K562 (cell line): ENCODE results near the gene VSTM1. TPM values are rescaled to one million over a fixed set of nuclear protein-coding genes. Genes with fewer than 3 reads are reported as not detected.

Source experiments
- ATAC-seq: fragments of 200-7000 bp; cut with Tn5 transposase; 3 replicates; pipeline ENCODE4 v1.9.1; 2020; ENCODE audit warnings: moderate library complexity
- BruUV-seq: library from RNA; stranded (reverse); fragments of 400-500 nt; replicated peaks from 2 replicates; lab custom pipeline; 2021; lab: Mats Ljungman, UMichigan
- CTCF ChIA-PET: fragments of 300-600 bp; formaldehyde crosslinking; extraction: SDS; loops from one replicate; lab custom pipeline; 2021; ENCODE audit warnings: low intra/inter-chr PET ratio; lab: Yijun Ruan, JAX
- POLR2A ChIA-PET: fragments of 300-600, 350-650 bp; sonication (Branson Sonifier 250); formaldehyde crosslinking; extraction: SDS; loops from one replicate; lab custom pipeline; 2021; ENCODE audit warnings: antibody characterized with exemption, inconsistent platforms; lab: Yijun Ruan, JAX
- DNase-seq, 4 experiments: peaks; one replicate each; pipeline versions ENCODE4 v3.0.0 to v3.0.0-alpha.2; 2011 to 2018; ENCODE audit warnings: low spot score in 3 of 4, mixed read lengths in 3 of 4; ENCODE audit errors: extremely low read depth in 1 of 4
- FAIRE-seq: peaks from 2 replicates; lab custom pipeline; 2011; peaks lifted over from hg19 to GRCh38; lab: Jason Lieb, UNC
- H2AFZ ChIP-seq: 2 replicates; pipeline ENCODE4 v1.6.0; 2011; ENCODE audit warnings: low read depth, low read length, control low read depth, inconsistent platforms
- H3K27ac ChIP-seq: fragments of 200-600 bp; 3 replicates; pipeline ENCODE4 v1.8.0; 2011; ENCODE audit warnings: low read depth, mild to moderate bottlenecking, control low read depth, inconsistent platforms, low read length, moderate library complexity, mixed read lengths; ENCODE audit errors: extremely low read depth
- H3K27me3 ChIP-seq, 2 experiments: fragments of 300-600 bp in 1 of 2; 2 replicates in 1 of 2; 3 replicates in 1 of 2; pipeline versions ENCODE4 v1.6.0 to v1.8.0; 2011; ENCODE audit warnings: inconsistent platforms in 2 of 2, low read length in 2 of 2, mild to moderate bottlenecking in 1 of 2, mixed read lengths in 1 of 2, moderate library complexity in 1 of 2; ENCODE audit not compliant: control insufficient read depth in 2 of 2, insufficient read depth in 2 of 2
- H3K36me3 ChIP-seq: fragments of 300-600 bp; 3 replicates; pipeline ENCODE4 v1.8.0; 2011; ENCODE audit warnings: mild to moderate bottlenecking, low read length, inconsistent platforms; ENCODE audit not compliant: control insufficient read depth, insufficient read depth
- H3K4me1 ChIP-seq, 2 experiments: fragments of 200-600 bp in 1 of 2; replicated peaks in 1 of 2; 2 replicates in 1 of 2; 3 replicates in 1 of 2; pipeline versions ENCODE4 v1.5.1 to v1.8.0; 2011; ENCODE audit warnings: inconsistent platforms in 2 of 2, low read length in 2 of 2, mild to moderate bottlenecking in 1 of 2, mixed read lengths in 1 of 2, moderate library complexity in 1 of 2; ENCODE audit not compliant: control insufficient read depth in 2 of 2, insufficient read depth in 2 of 2
- H3K4me2 ChIP-seq: 2 replicates; pipeline ENCODE4 v1.6.1; 2011; ENCODE audit warnings: low read length, control low read depth, inconsistent platforms, mixed read lengths; ENCODE audit not compliant: insufficient read depth
- H3K4me3 ChIP-seq: fragments of 200-600 bp; sonication (generic), shearing (Covaris generic); 2 replicates; pipeline ENCODE4 v1.5.1; 2016; ENCODE audit warnings: control low read depth, inconsistent platforms
- H3K79me2 ChIP-seq: fragments of 200-600 bp; 3 replicates; pipeline ENCODE4 v1.8.0; 2011; ENCODE audit warnings: low read length, inconsistent platforms; ENCODE audit not compliant: control insufficient read depth, insufficient read depth
- H3K9ac ChIP-seq, 2 experiments: 2 replicates each; pipeline versions ENCODE4 v1.6.0 to v1.6.1; 2011; ENCODE audit warnings: low read depth in 2 of 2, low read length in 2 of 2, control low read depth in 1 of 2, inconsistent platforms in 1 of 2, mild to moderate bottlenecking in 1 of 2, mixed read lengths in 1 of 2; ENCODE audit not compliant: insufficient read depth in 1 of 2
- H3K9me1 ChIP-seq: one replicate; pipeline ENCODE4 v1.6.0; 2011; ENCODE audit warnings: inconsistent platforms, mild to moderate bottlenecking, low read length, moderate library complexity; ENCODE audit not compliant: control insufficient read depth, insufficient read depth
- H3K9me3 ChIP-seq: replicated peaks from 2 replicates; pipeline ENCODE4 v1.5.1; 2011; ENCODE audit warnings: low read depth, low read length, inconsistent platforms; ENCODE audit not compliant: control insufficient read depth, insufficient read depth
- H4K20me1 ChIP-seq: replicated peaks from 2 replicates; pipeline ENCODE4 v1.6.1; 2011; ENCODE audit warnings: low read length, inconsistent platforms, mixed read lengths; ENCODE audit not compliant: control insufficient read depth, insufficient read depth
- ELF4 ChIP-seq: fragments of 450-650 bp; formaldehyde crosslinking; IDR thresholded peaks from 2 replicates; pipeline ENCODE4 v1.4.0; 2022; ENCODE audit warnings: missing genetic modification characterization
- NELFE ChIP-seq: IDR thresholded peaks from 2 replicates; pipeline ENCODE4 v1.6.1; 2011; ENCODE audit warnings: mild to moderate bottlenecking; ENCODE audit not compliant: insufficient read depth, insufficient read length
- NR2F6 ChIP-seq: fragments of 450-650 bp; formaldehyde crosslinking; IDR thresholded peaks from 2 replicates; pipeline ENCODE4 v1.4.0; 2020; ENCODE audit warnings: mild to moderate bottlenecking
- RFX1 ChIP-seq: fragments of 450-650 bp; IDR thresholded peaks from 2 replicates; pipeline ENCODE4 v1.6.1; 2016; ENCODE audit warnings: mild to moderate bottlenecking, moderate library complexity
- WGBS: fragments of 100-300 bp; shearing (Covaris generic); methylation state at CpG from one replicate; pipeline ENCODE4 v1.1.6; 2016; ENCODE audit warnings: low coverage, mixed read lengths; ENCODE audit not compliant: insufficient coverage; ENCODE audit errors: missing lambda C conversion rate; 5-methylcytosine and 5-hydroxymethylcytosine counted together
- in situ Hi-C: fragments of 300-500 bp; cut with MboI; formaldehyde crosslinking; loops from 4 replicates; pipeline ENCODE4 v1.15.0; 2018; ENCODE audit warnings: inconsistent platforms, mixed read lengths
- intact Hi-C: fragments of 100-400 bp; cut with micrococcal nuclease; formaldehyde crosslinking; loops from 2 replicates; pipeline ENCODE4 v1.14.2; 2022
- polyA plus RNA-seq, 8 experiments: library from polyadenylated mRNA; depleted of rRNA in 4 of 8; stranded (reverse) in 5 of 8; unstranded in 3 of 8; fragments of >200 nt; fragmentation: Nextera tagmentation in 2 of 8; fragmentation: Illumina TruSeq in 1 of 8; extraction: Ambion mirVana in 2 of 8; extraction: Trizol in 1 of 8; gene quantifications; 2 replicates each; pipeline versions ENCODE4 v1.2.1 to v1.2.3, GENCODE V29; 2011 to 2014; ENCODE audit warnings: inconsistent platforms in 1 of 8, missing spikeins in 1 of 8
- small RNA-seq: library from RNA; depleted of rRNA; stranded (forward); fragments of <200 nt; gene quantifications from one replicate; pipeline ENCODE3, GENCODE V24; 2014
- total RNA-seq, 7 experiments: library from RNA; depleted of rRNA in 6 of 7; stranded (reverse); fragments of >200 nt in 6 of 7; fragmentation: Illumina TruSeq in 2 of 7; extraction: Trizol in 2 of 7; gene quantifications; 2 replicates each; pipeline versions ENCODE4 v1.2.1 to v1.2.3, GENCODE V29; 2011 to 2021; ENCODE audit warnings: low replicate concordance in 1 of 7

Gene VSTM1
- total and polyA plus RNA-seq, 9 of the 15 experiments (the other 6 are each of a cell fraction or from before 2014, with no cell fraction given): not detected

- intact Hi-C loops: no loop called here
- Histone ChIP-seq H3K27ac (no peak within 1 kb of the TSS), H3K79me2 (no peaks in the 10 kb centered on the region), H3K9ac (no peak within 1 kb of the TSS), H3K27me3 (peaks cover 11 to 42% of the 10 kb centered on the region in 2 experiments), H3K4me1 (peaks cover 0 to 8% of the 10 kb centered on the region in 2 experiments; a peak in 2 of 5 replicates), H4K20me1 (no peaks in the 10 kb centered on the region; the same call in 1 of the 2 replicates), H3K9me3 (no peaks in the 10 kb centered on the region), H3K4me2 (no peak within 1 kb of the TSS), H3K36me3 (no peaks in the 10 kb centered on the region), H2AFZ (no peak within 1 kb of the TSS), H3K4me3 (no peak within 1 kb of the TSS), H3K9me1 (no peaks in the 10 kb centered on the region)
- BruUV-seq: no TSS peak
- in situ Hi-C loops: no loop called here
- no peak for FAIRE-seq
- ChIA-PET CTCF (no interaction called here), POLR2A (no interaction called here)
- no peak for ATAC-seq
- 3% methylated on average over 23 of the region's 66 CpGs for WGBS
- DNase-seq: peak in 1 of 4 experiments; percentile 20
- TF ChIP-seq ELF4 (CRISPR knock-in tag) (no peak), RFX1 (peak; percentile 26; the same call in 1 of the 2 replicates), NR2F6 (CRISPR knock-in tag) (no peak), NELFE (no peak)
Measured at GRCh38 chr19:53991224-53992113, 72.2 kb downstream of the VSTM1 start, which contains the start of gene CACNG6. Gene CACNG6 (plus strand): TSS chr19:53991637. CDS start chr19:53992878, 1,241 bp downstream.

Small RNAs within 50 kb of the gene (small RNA-seq; reads per million reads assigned to genes)
- gene AC012314.20: not detected

Other genes starting within 250 kb of the VSTM1 start
Only the 7 nearest of the 22 such genes appear.
- gene CACNG6, start 72.3 kb downstream of the VSTM1 start, total RNA-seq (2014; rRNA removed): not detected in 2 replicates
- not detected in 2 replicates for gene CACNG6, start 72.3 kb downstream of the VSTM1 start, total RNA-seq (2014; rRNA removed; fragmentation: Illumina TruSeq; extraction: Trizol)
- not detected in 2 replicates for gene CACNG6, start 72.3 kb downstream of the VSTM1 start, total RNA-seq (2015; rRNA removed; fragmentation: Illumina TruSeq; extraction: Trizol)
- not detected in 2 replicates for gene CACNG6, start 72.3 kb downstream of the VSTM1 start, total RNA-seq (2021)
- not detected in 2 replicates for gene CACNG6, start 72.3 kb downstream of the VSTM1 start, polyA plus RNA-seq (2011; rRNA removed)
- not detected in 2 replicates for gene CACNG6, start 72.3 kb downstream of the VSTM1 start, polyA plus RNA-seq (2014; fragmentation: Illumina TruSeq; extraction: Trizol)
- not detected for gene CACNG6, start 72.3 kb downstream of the VSTM1 start, polyA plus RNA-seq (2014; fragmentation: Nextera tagmentation; extraction: Ambion mirVana)
- gene CACNG6, start 72.3 kb downstream of the VSTM1 start, polyA plus RNA-seq (2014; rRNA removed): not detected in 2 replicates
- gene TARM1, start 17.5 kb upstream of the VSTM1 start, total RNA-seq (2014; rRNA removed): not detected in 2 replicates
- not detected in 2 replicates for gene TARM1, start 17.5 kb upstream of the VSTM1 start, total RNA-seq (2014; rRNA removed; fragmentation: Illumina TruSeq; extraction: Trizol)
- not detected in 2 replicates for gene TARM1, start 17.5 kb upstream of the VSTM1 start, total RNA-seq (2015; rRNA removed; fragmentation: Illumina TruSeq; extraction: Trizol)
- not detected in 2 replicates for gene TARM1, start 17.5 kb upstream of the VSTM1 start, total RNA-seq (2021)
- gene TARM1, start 17.5 kb upstream of the VSTM1 start, polyA plus RNA-seq (2011; rRNA removed): not detected in 2 replicates
- gene TARM1, start 17.5 kb upstream of the VSTM1 start, polyA plus RNA-seq (2014; fragmentation: Illumina TruSeq; extraction: Trizol): not detected in 2 replicates
- not detected for gene TARM1, start 17.5 kb upstream of the VSTM1 start, polyA plus RNA-seq (2014; fragmentation: Nextera tagmentation; extraction: Ambion mirVana)
- not detected in 2 replicates for gene TARM1, start 17.5 kb upstream of the VSTM1 start, polyA plus RNA-seq (2014; rRNA removed)
- 0.12 TPM in 1 of 2 replicates, not detected in the other for gene OSCAR, start 36.9 kb upstream of the VSTM1 start, total RNA-seq (2014; rRNA removed)
- not detected in 2 replicates for gene OSCAR, start 36.9 kb upstream of the VSTM1 start, total RNA-seq (2014; rRNA removed; fragmentation: Illumina TruSeq; extraction: Trizol)
- gene OSCAR, start 36.9 kb upstream of the VSTM1 start, total RNA-seq (2015; rRNA removed; fragmentation: Illumina TruSeq; extraction: Trizol): not detected in 2 replicates
- 0.34 and 0.62 TPM in 2 replicates for gene OSCAR, start 36.9 kb upstream of the VSTM1 start, total RNA-seq (2021)
- 0.09 and 0.13 TPM in 2 replicates for gene OSCAR, start 36.9 kb upstream of the VSTM1 start, polyA plus RNA-seq (2011; rRNA removed)
- 0.09 and 0.11 TPM in 2 replicates for gene OSCAR, start 36.9 kb upstream of the VSTM1 start, polyA plus RNA-seq (2014; fragmentation: Illumina TruSeq; extraction: Trizol)
- gene OSCAR, start 36.9 kb upstream of the VSTM1 start, polyA plus RNA-seq (2014; fragmentation: Nextera tagmentation; extraction: Ambion mirVana): not detected
- gene OSCAR, start 36.9 kb upstream of the VSTM1 start, polyA plus RNA-seq (2014; rRNA removed): 0.13 and 0.20 TPM in 2 replicates
- gene NDUFA3, start 39.0 kb upstream of the VSTM1 start, total RNA-seq (2014; rRNA removed): 49.4 and 122 TPM in 2 replicates
- gene NDUFA3, start 39.0 kb upstream of the VSTM1 start, total RNA-seq (2014; rRNA removed; fragmentation: Illumina TruSeq; extraction: Trizol): 52.1 and 78.0 TPM in 2 replicates
- 157 and 179 TPM in 2 replicates for gene NDUFA3, start 39.0 kb upstream of the VSTM1 start, total RNA-seq (2015; rRNA removed; fragmentation: Illumina TruSeq; extraction: Trizol)
- gene NDUFA3, start 39.0 kb upstream of the VSTM1 start, total RNA-seq (2021): 138 and 148 TPM in 2 replicates
- gene NDUFA3, start 39.0 kb upstream of the VSTM1 start, polyA plus RNA-seq (2011; rRNA removed): 39.2 and 47.2 TPM in 2 replicates
- 165 and 175 TPM in 2 replicates for gene NDUFA3, start 39.0 kb upstream of the VSTM1 start, polyA plus RNA-seq (2014; fragmentation: Illumina TruSeq; extraction: Trizol)
- 100 to 1,000 TPM; 221 to 279 TPM for gene NDUFA3, start 39.0 kb upstream of the VSTM1 start, polyA plus RNA-seq (2014; fragmentation: Nextera tagmentation; extraction: Ambion mirVana)
- gene NDUFA3, start 39.0 kb upstream of the VSTM1 start, polyA plus RNA-seq (2014; rRNA removed): 77.9 and 95.9 TPM in 2 replicates
- gene TFPT, start 51.8 kb upstream of the VSTM1 start, total RNA-seq (2014; rRNA removed): 16.4 and 18.1 TPM in 2 replicates
- 3.7 and 5.5 TPM in 2 replicates for gene TFPT, start 51.8 kb upstream of the VSTM1 start, total RNA-seq (2014; rRNA removed; fragmentation: Illumina TruSeq; extraction: Trizol)
- 14.4 and 14.9 TPM in 2 replicates for gene TFPT, start 51.8 kb upstream of the VSTM1 start, total RNA-seq (2015; rRNA removed; fragmentation: Illumina TruSeq; extraction: Trizol)
- 12.3 and 15.0 TPM in 2 replicates for gene TFPT, start 51.8 kb upstream of the VSTM1 start, total RNA-seq (2021)
- gene TFPT, start 51.8 kb upstream of the VSTM1 start, polyA plus RNA-seq (2011; rRNA removed): 4.9 and 5.8 TPM in 2 replicates
- 9.2 and 13.3 TPM in 2 replicates for gene TFPT, start 51.8 kb upstream of the VSTM1 start, polyA plus RNA-seq (2014; fragmentation: Illumina TruSeq; extraction: Trizol)
- gene TFPT, start 51.8 kb upstream of the VSTM1 start, polyA plus RNA-seq (2014; fragmentation: Nextera tagmentation; extraction: Ambion mirVana): 1 to 10 TPM in 1 of 2 experiments, under 1 TPM in 1; 0.72 to 1.6 TPM
- gene TFPT, start 51.8 kb upstream of the VSTM1 start, polyA plus RNA-seq (2014; rRNA removed): 15.9 and 16.2 TPM in 2 replicates
- gene PRPF31, start 51.9 kb upstream of the VSTM1 start, total RNA-seq (2014; rRNA removed): 75.1 and 81.4 TPM in 2 replicates
- 46.8 and 52.5 TPM in 2 replicates for gene PRPF31, start 51.9 kb upstream of the VSTM1 start, total RNA-seq (2014; rRNA removed; fragmentation: Illumina TruSeq; extraction: Trizol)
- 70.3 and 71.9 TPM in 2 replicates for gene PRPF31, start 51.9 kb upstream of the VSTM1 start, total RNA-seq (2015; rRNA removed; fragmentation: Illumina TruSeq; extraction: Trizol)
- 90.3 and 92.2 TPM in 2 replicates for gene PRPF31, start 51.9 kb upstream of the VSTM1 start, total RNA-seq (2021)
- 43.4 and 50.4 TPM in 2 replicates for gene PRPF31, start 51.9 kb upstream of the VSTM1 start, polyA plus RNA-seq (2011; rRNA removed)
- 84.5 and 109 TPM in 2 replicates for gene PRPF31, start 51.9 kb upstream of the VSTM1 start, polyA plus RNA-seq (2014; fragmentation: Illumina TruSeq; extraction: Trizol)
- gene PRPF31, start 51.9 kb upstream of the VSTM1 start, polyA plus RNA-seq (2014; fragmentation: Nextera tagmentation; extraction: Ambion mirVana): 10 to 100 TPM in 1 of 2 experiments, 1 to 10 TPM in 1; 5.8 to 12.9 TPM
- 69.2 and 79.0 TPM in 2 replicates for gene PRPF31, start 51.9 kb upstream of the VSTM1 start, polyA plus RNA-seq (2014; rRNA removed)
- 16.3 and 17.5 TPM in 2 replicates for gene CNOT3, start 73.9 kb upstream of the VSTM1 start, total RNA-seq (2014; rRNA removed)
- gene CNOT3, start 73.9 kb upstream of the VSTM1 start, total RNA-seq (2014; rRNA removed; fragmentation: Illumina TruSeq; extraction: Trizol): 9.9 and 10.7 TPM in 2 replicates
- 9.4 and 10.7 TPM in 2 replicates for gene CNOT3, start 73.9 kb upstream of the VSTM1 start, total RNA-seq (2015; rRNA removed; fragmentation: Illumina TruSeq; extraction: Trizol)
- gene CNOT3, start 73.9 kb upstream of the VSTM1 start, total RNA-seq (2021): 51.4 and 60.4 TPM in 2 replicates
- gene CNOT3, start 73.9 kb upstream of the VSTM1 start, polyA plus RNA-seq (2011; rRNA removed): 5.6 and 8.7 TPM in 2 replicates
- 56.5 and 63.4 TPM in 2 replicates for gene CNOT3, start 73.9 kb upstream of the VSTM1 start, polyA plus RNA-seq (2014; fragmentation: Illumina TruSeq; extraction: Trizol)
- gene CNOT3, start 73.9 kb upstream of the VSTM1 start, polyA plus RNA-seq (2014; fragmentation: Nextera tagmentation; extraction: Ambion mirVana): under 1 TPM; 0.27 to 0.46 TPM
- gene CNOT3, start 73.9 kb upstream of the VSTM1 start, polyA plus RNA-seq (2014; rRNA removed): 17.3 and 21.3 TPM in 2 replicates